Fibroblast of lung (primary cell): Measurements from ENCODE around the gene PUS7L. TPM values are rescaled to one million over a fixed set of nuclear protein-coding genes. Genes with fewer than 3 reads are reported as not detected.
A peak's percentile ranks its signal among the peaks of the same experiment; 100 is the strongest.

ENCODE experiments used
- DNase-seq, 2 donors: peaks; one replicate each; pipeline versions ENCODE4 v3.0.0 to v3.0.0-alpha.2; 2010; ENCODE audit warnings: low read depth in 2 of 2
- H2AFZ ChIP-seq: 2 replicates; pipeline ENCODE4 v1.5.1; 2012; ENCODE audit warnings: low read length, control low read depth, inconsistent platforms
- H3K27ac ChIP-seq: 2 replicates; pipeline ENCODE4 v1.5.1; 2011; ENCODE audit warnings: low read length, control low read depth; ENCODE audit not compliant: insufficient read depth
- H3K27me3 ChIP-seq: 2 replicates; pipeline ENCODE4 v1.5.1; 2011; ENCODE audit warnings: mild to moderate bottlenecking, low read length; ENCODE audit not compliant: control insufficient read depth, insufficient read depth
- H3K36me3 ChIP-seq: 2 replicates; pipeline ENCODE4 v1.5.1; 2011; ENCODE audit warnings: low read length; ENCODE audit not compliant: control insufficient read depth, insufficient read depth
- H3K4me1 ChIP-seq: 2 replicates; pipeline ENCODE4 v1.5.1; 2011; ENCODE audit warnings: low read length; ENCODE audit not compliant: control insufficient read depth, insufficient read depth; ENCODE audit errors: extremely low read depth
- H3K4me2 ChIP-seq: 2 replicates; pipeline ENCODE4 v1.5.1; 2011; ENCODE audit warnings: low read length, control low read depth; ENCODE audit not compliant: insufficient read depth; ENCODE audit errors: extremely low read depth
- H3K4me3 ChIP-seq, 4 experiments: fragments of 200-600 bp in 1 of 4; sonication (generic) in 1 of 4; replicated peaks in 1 of 4; 2 replicates each; pipeline ENCODE4 v1.5.1; 2011 to 2016; ENCODE audit warnings: low read length in 4 of 4, low read depth in 3 of 4, mild to moderate bottlenecking in 3 of 4, control low read depth in 2 of 4, inconsistent platforms in 1 of 4, mixed read lengths in 1 of 4; ENCODE audit not compliant: insufficient read depth in 1 of 4; ENCODE audit errors: control extremely low read depth in 1 of 4
- H3K79me2 ChIP-seq: 2 replicates; pipeline ENCODE4 v1.5.1; 2012; ENCODE audit warnings: mild to moderate bottlenecking, low read length, inconsistent platforms; ENCODE audit not compliant: control insufficient read depth, insufficient read depth
- H3K9ac ChIP-seq: 2 replicates; pipeline ENCODE4 v1.5.1; 2011; ENCODE audit warnings: mild to moderate bottlenecking, low read length, control low read depth; ENCODE audit not compliant: insufficient read depth
- H3K9me3 ChIP-seq: 2 replicates; pipeline ENCODE4 v1.5.1; 2012; ENCODE audit warnings: low read depth, low read length; ENCODE audit not compliant: control insufficient read depth, insufficient read depth
- H4K20me1 ChIP-seq: 2 replicates; pipeline ENCODE4 v1.5.1; 2011; ENCODE audit warnings: low read length; ENCODE audit not compliant: control insufficient read depth, insufficient read depth; ENCODE audit errors: extremely low read depth
- EZH2 ChIP-seq: IDR thresholded peaks from 2 replicates; pipeline ENCODE4 v1.5.1; 2012; ENCODE audit warnings: low read length, control low read depth, mild to moderate bottlenecking; ENCODE audit errors: missing control alignments
- polyA plus RNA-seq, 2 donors: library from polyadenylated mRNA; depleted of rRNA in 1 of 2; stranded (reverse) in 1 of 2; unstranded in 1 of 2; fragments of >200 nt; gene quantifications; 2 replicates each; pipeline ENCODE4 v1.2.1, GENCODE V29; 2011 to 2012; ENCODE audit warnings: missing spikeins in 1 of 2
- total RNA-seq: library from RNA; depleted of rRNA; stranded (reverse); fragments of >200 nt; gene quantifications from 2 replicates; pipeline ENCODE4 v1.2.1, GENCODE V29; 2014
- TF ChIP-seq, protein P1 (sequence below), 2 donors: IDR thresholded peaks in 1 of 2; conservative IDR thresholded peaks in 1 of 2; 1 replicate in 1 of 2; 2 replicates in 1 of 2; pipeline ENCODE4 v1.5.1; 2011 to 2012; ENCODE audit warnings: low read length in 2 of 2, control low read depth in 1 of 2, inconsistent platforms in 1 of 2, low read depth in 1 of 2, mild to moderate bottlenecking in 1 of 2

PUS7L gene
- total and polyA plus RNA-seq, 2 donors (not counting 1 experiment from before 2014, with no cell fraction given), result 10.9 to 17.0 TPM

DNA sequence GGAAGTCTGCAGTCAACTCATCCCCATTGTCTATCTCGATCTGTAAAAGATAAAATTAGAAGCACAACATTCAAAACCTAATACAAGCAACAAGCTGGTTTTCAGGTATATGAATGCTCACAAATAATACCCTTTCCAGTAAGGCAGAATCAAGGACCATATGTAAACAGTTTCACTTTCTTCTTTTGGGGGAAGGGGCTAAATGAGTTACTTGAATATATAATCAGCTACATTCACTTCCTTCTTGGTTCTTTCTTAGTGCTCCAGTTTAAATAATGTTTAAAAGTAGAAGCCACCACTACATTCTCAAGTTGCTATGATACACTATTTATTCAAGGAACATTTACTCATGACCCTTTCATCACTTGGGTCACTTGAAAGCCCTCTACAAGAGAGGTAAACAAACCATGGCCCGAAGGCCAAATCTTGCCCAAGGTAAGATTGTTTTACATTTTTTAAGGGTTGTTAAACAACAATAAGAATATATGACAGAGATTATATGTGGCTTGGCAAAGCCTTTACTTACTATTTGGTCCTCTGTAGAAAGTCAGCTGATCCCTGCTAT, 37.2 kb upstream of the PUS7L start:
- no peak overlapping the region for H3K9ac ChIP-seq
- no peaks in the 10 kb centered on the region for H3K4me1 ChIP-seq
- DNase-seq, result no peak
- peaks cover 4% of the 10 kb centered on the region for H3K36me3 ChIP-seq
- H3K79me2 ChIP-seq, result no peaks in the 10 kb centered on the region
- H3K27ac ChIP-seq, result no peak overlapping the region
- TF ChIP-seq EZH2, result no peak
- TF ChIP-seq, protein P1, sequence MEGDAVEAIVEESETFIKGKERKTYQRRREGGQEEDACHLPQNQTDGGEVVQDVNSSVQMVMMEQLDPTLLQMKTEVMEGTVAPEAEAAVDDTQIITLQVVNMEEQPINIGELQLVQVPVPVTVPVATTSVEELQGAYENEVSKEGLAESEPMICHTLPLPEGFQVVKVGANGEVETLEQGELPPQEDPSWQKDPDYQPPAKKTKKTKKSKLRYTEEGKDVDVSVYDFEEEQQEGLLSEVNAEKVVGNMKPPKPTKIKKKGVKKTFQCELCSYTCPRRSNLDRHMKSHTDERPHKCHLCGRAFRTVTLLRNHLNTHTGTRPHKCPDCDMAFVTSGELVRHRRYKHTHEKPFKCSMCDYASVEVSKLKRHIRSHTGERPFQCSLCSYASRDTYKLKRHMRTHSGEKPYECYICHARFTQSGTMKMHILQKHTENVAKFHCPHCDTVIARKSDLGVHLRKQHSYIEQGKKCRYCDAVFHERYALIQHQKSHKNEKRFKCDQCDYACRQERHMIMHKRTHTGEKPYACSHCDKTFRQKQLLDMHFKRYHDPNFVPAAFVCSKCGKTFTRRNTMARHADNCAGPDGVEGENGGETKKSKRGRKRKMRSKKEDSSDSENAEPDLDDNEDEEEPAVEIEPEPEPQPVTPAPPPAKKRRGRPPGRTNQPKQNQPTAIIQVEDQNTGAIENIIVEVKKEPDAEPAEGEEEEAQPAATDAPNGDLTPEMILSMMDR (conservative IDR thresholded peaks at IDR 0.05 in 1 of 2, IDR thresholded peaks at IDR 0.05 in 1 of 2; ENCODE audit: low read depth in 1 of 2, low read length in 2 of 2), result no peak
- no peak overlapping the region for H3K4me3 ChIP-seq
- no peak overlapping the region for H2AFZ ChIP-seq
- H3K9me3 ChIP-seq, result no peaks in the 10 kb centered on the region
- no peak overlapping the region for H3K4me2 ChIP-seq
- H3K27me3 ChIP-seq, result no peaks in the 10 kb centered on the region
- no peaks in the 10 kb centered on the region for H4K20me1 ChIP-seq

DNA sequence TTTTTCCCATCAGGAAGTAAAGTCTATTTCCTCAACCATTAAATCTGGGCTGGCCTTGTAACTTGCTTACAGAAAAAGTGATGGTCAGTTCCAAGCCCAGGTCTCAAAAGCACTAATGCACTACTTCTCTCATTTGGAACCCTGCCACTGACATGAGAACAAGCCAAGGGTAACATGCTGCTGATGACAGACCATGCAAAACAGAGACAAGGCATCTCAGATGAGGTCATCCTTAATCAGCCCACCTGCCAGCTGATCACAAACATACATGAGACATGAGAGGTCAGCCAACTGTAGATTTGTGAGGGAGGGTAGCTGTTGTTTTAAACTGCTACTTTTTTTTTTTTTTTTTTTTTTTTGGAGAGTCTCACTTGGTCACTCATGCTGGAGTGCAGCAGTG, 31.4 kb upstream of the PUS7L start:
- Histone ChIP-seq H3K27ac (no peak overlapping the region), H3K9me3 (no peaks in the 10 kb centered on the region), H2AFZ (no peak overlapping the region), H3K79me2 (no peaks in the 10 kb centered on the region), H4K20me1 (no peaks in the 10 kb centered on the region), H3K4me1 (no peaks in the 10 kb centered on the region), H3K9ac (no peak overlapping the region), H3K36me3 (peaks cover under 1% of the 10 kb centered on the region), H3K4me3 (no peak overlapping the region), H3K4me2 (no peak overlapping the region), H3K27me3 (no peaks in the 10 kb centered on the region)
- TF ChIP-seq EZH2, result no peak
- TF ChIP-seq, protein P1 (conservative IDR thresholded peaks at IDR 0.05 in 1 of 2, IDR thresholded peaks at IDR 0.05 in 1 of 2; ENCODE audit: low read depth in 1 of 2, low read length in 2 of 2), result no peak
- DNase-seq, result peak; percentile 50 to 63

DNA sequence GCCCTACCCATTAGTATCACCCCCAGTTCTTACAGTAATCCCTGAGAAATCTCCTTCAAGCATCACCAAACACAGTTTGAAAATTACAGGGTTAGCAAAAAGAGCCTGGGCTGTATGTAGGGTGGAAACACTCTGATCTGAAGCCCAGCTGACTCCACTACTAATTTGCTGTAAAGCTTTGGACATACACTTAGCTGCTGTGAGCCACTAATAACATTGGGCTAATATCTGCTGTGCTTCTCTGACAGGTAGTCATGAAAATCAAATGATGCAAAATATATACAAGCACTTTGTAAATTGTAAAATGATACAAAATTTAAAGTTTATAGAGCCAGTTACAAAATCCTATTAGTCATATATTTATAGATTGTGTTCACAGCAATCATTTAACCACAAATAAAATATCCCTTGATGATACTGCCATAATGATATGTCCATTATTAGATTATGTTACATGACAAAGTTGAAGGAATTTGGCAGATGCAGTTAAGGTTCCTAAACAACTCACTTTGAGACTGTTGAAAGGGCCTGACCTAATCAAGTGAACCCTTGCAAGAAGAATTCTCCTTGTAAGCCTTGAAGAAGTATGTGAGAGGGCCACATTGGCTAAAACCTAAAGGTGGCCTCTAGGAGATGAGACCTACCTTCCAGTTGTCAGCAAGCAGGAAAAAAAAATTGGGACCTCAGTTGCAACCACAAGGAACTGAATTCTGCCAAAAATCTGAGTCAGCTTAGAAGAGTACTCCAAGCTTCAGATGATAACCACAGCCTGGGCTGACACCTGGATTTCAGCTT, 28.5 kb upstream of the PUS7L start:
- Histone ChIP-seq H4K20me1 (no peaks in the 10 kb centered on the region), H3K4me1 (no peaks in the 10 kb centered on the region), H3K36me3 (peaks cover 2% of the 10 kb centered on the region), H3K9ac (no peak overlapping the region), H3K27ac (no peak overlapping the region), H3K27me3 (no peaks in the 10 kb centered on the region), H2AFZ (no peak overlapping the region), H3K4me3 (no peak overlapping the region), H3K79me2 (no peaks in the 10 kb centered on the region), H3K9me3 (no peaks in the 10 kb centered on the region), H3K4me2 (no peak overlapping the region)
- peak; percentile 19 to 49 for DNase-seq
- TF ChIP-seq EZH2, result no peak
- TF ChIP-seq, protein P1 (conservative IDR thresholded peaks at IDR 0.05 in 1 of 2, IDR thresholded peaks at IDR 0.05 in 1 of 2; ENCODE audit: low read depth in 1 of 2, low read length in 2 of 2), result no peak
